SU-DHL-6 (cell line): ENCODE measurements around the gene NDUFB7.

Source experiments
- EZH2phosphoT487 ChIP-seq: fragments of 200-600 bp; sonication (generic), shearing (Covaris generic); conservative IDR thresholded peaks from 2 replicates; pipeline ENCODE4 v1.6.1; 2018; ENCODE audit warnings: mild to moderate bottlenecking, antibody characterized with exemption, low read length, moderate library complexity, mixed read lengths
- TF ChIP-seq, protein P1 (sequence below): fragments of 200-600 bp; sonication (generic); IDR thresholded peaks from one replicate; pipeline ENCODE4 v1.5.1; 2017; ENCODE audit warnings: antibody characterized with exemption, mild to moderate bottlenecking, low read length, moderate library complexity; ENCODE audit not compliant: insufficient read depth, poor library complexity, severe bottlenecking

GRCh38 chr19:14519245-14519859 lies 52.5 kb downstream of the NDUFB7 start:
- TF ChIP-seq, protein P1, sequence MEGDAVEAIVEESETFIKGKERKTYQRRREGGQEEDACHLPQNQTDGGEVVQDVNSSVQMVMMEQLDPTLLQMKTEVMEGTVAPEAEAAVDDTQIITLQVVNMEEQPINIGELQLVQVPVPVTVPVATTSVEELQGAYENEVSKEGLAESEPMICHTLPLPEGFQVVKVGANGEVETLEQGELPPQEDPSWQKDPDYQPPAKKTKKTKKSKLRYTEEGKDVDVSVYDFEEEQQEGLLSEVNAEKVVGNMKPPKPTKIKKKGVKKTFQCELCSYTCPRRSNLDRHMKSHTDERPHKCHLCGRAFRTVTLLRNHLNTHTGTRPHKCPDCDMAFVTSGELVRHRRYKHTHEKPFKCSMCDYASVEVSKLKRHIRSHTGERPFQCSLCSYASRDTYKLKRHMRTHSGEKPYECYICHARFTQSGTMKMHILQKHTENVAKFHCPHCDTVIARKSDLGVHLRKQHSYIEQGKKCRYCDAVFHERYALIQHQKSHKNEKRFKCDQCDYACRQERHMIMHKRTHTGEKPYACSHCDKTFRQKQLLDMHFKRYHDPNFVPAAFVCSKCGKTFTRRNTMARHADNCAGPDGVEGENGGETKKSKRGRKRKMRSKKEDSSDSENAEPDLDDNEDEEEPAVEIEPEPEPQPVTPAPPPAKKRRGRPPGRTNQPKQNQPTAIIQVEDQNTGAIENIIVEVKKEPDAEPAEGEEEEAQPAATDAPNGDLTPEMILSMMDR = no peak
- TF ChIP-seq EZH2phosphoT487 = no peak
